CD4-positive, alpha-beta T cell (primary cell): ENCODE results near the gene CSNK2B. TPM values are rescaled to one million over a fixed set of nuclear protein-coding genes. Genes with fewer than 3 reads are reported as not detected.

Experiments
- ATAC-seq: fragments of 200-7000 bp; cut with Tn5 transposase; one replicate; pipeline ENCODE4 v1.10.0; 2022; ENCODE audit warnings: mild to moderate bottlenecking; ENCODE audit not compliant: poor library complexity
- CTCF ChIA-PET: fragments of 350-600 bp; sonication (Branson Sonifier 250); formaldehyde crosslinking; loops from one replicate; lab custom pipeline; 2021; ENCODE audit warnings: antibody characterized with exemption, inconsistent platforms; lab: Charles Lee
- POLR2A ChIA-PET: fragments of 350-600 bp; sonication (Branson Sonifier 250); formaldehyde crosslinking; loops from one replicate; lab custom pipeline; 2021; ENCODE audit warnings: antibody characterized with exemption, inconsistent platforms; lab: Charles Lee
- DNase-seq, 14 experiments: peaks; one replicate each; pipeline ENCODE4 v3.0.0-alpha.2; 2013 to 2020; ENCODE audit warnings: mixed read lengths in 2 of 14
- H3K27ac ChIP-seq, 2 donors: one replicate each; pipeline versions ENCODE4 v1.5.1 to v1.7.0; 2013; ENCODE audit warnings: low read length in 2 of 2, low read depth in 1 of 2, mild to moderate bottlenecking in 1 of 2
- H3K27me3 ChIP-seq, 2 experiments: 1 replicate in 1 of 2; 2 replicates in 1 of 2; pipeline versions ENCODE4 v1.6.1 to v1.7.0; 2013; ENCODE audit warnings: low read length in 2 of 2, control low read depth in 1 of 2, mild to moderate bottlenecking in 1 of 2, moderate library complexity in 1 of 2; ENCODE audit not compliant: insufficient read depth in 2 of 2, control insufficient read depth in 1 of 2
- H3K36me3 ChIP-seq: one replicate; pipeline ENCODE4 v1.6.1; 2013; ENCODE audit warnings: low read length, control low read depth; ENCODE audit not compliant: insufficient read depth
- H3K4me1 ChIP-seq: one replicate; pipeline ENCODE4 v1.6.1; 2013; ENCODE audit warnings: low read length, control low read depth; ENCODE audit not compliant: insufficient read depth
- H3K4me3 ChIP-seq: one replicate; pipeline ENCODE4 v1.5.1; 2013; ENCODE audit warnings: mild to moderate bottlenecking, low read length, moderate library complexity
- H3K9me3 ChIP-seq, 2 experiments: 1 replicate in 1 of 2; 2 replicates in 1 of 2; pipeline versions ENCODE4 v1.6.1 to v1.7.0; 2013; ENCODE audit warnings: low read length in 2 of 2, mild to moderate bottlenecking in 2 of 2, control low read depth in 1 of 2, moderate library complexity in 1 of 2; ENCODE audit not compliant: control insufficient read depth in 1 of 2, insufficient read depth in 1 of 2
- H3K27ac Mint-ChIP-seq: one replicate; pipeline ENCODE4 v1.8.0; 2020; ENCODE audit warnings: mixed read lengths
- H3K27me3 Mint-ChIP-seq: one replicate; pipeline ENCODE4 v1.8.0; 2021; ENCODE audit warnings: mixed read lengths
- H3K36me3 Mint-ChIP-seq: one replicate; pipeline ENCODE4 v1.8.0; 2021; ENCODE audit warnings: low read depth, mixed read lengths
- H3K4me1 Mint-ChIP-seq: one replicate; pipeline ENCODE4 v1.8.0; 2021; ENCODE audit warnings: low read depth, mixed read lengths
- H3K4me3 Mint-ChIP-seq: one replicate; pipeline ENCODE4 v1.8.0; 2020; ENCODE audit warnings: mild to moderate bottlenecking, mixed read lengths
- H3K9me3 Mint-ChIP-seq: one replicate; pipeline ENCODE4 v1.8.0; 2020; ENCODE audit warnings: mixed read lengths
- CTCF ChIP-seq: fragments of 200-600 bp; IDR thresholded peaks from one replicate; pipeline ENCODE4 v1.8.0; 2022; ENCODE audit warnings: antibody characterized with exemption, mild to moderate bottlenecking
- intact Hi-C, 2 experiments: fragments of 100-400 bp; cut with DNase I in 1 of 2; cut with micrococcal nuclease in 1 of 2; formaldehyde crosslinking; loops; one replicate each; pipeline versions ENCODE4 v1.15.1 to v1.9.0; 2023 to 2025; cut with DNase I, micrococcal nuclease
- total RNA-seq, 174 experiments: library from RNA in 2 of 174; stranded (reverse) in 2 of 174; gene quantifications; one replicate each; pipeline ENCODE4 v1.2.3 and lab custom pipeline; 2021 to 2026

CSNK2B gene
- total RNA-seq, 2 experiments from 2014 or later, result 88.0 to 92.6 TPM

GRCh38 chr6:31701666-31702404 lies 36.0 kb downstream of the CSNK2B start:
- ATAC-seq (no peak), DNase-seq (peak in 1 of 14 experiments; percentile 16)
- Histone ChIP-seq H3K4me1 (peaks cover 35% of the 10 kb centered on the region), H3K27me3 (no peaks in the 10 kb centered on the region), H3K4me3 (peak overlapping the region; percentile 67), H3K9me3 (no peaks in the 10 kb centered on the region), H3K36me3 (peaks cover 26% of the 10 kb centered on the region), H3K27ac (peak overlapping the region in 1 of 2 donors; percentile 98)
- Mint-ChIP-seq H3K36me3 (peaks cover 45% of the 10 kb centered on the region), H3K27me3 (no peaks in the 10 kb centered on the region), H3K27ac (peak overlapping the region; percentile 94), H3K4me3 (peak overlapping the region; percentile 94), H3K9me3 (no peaks in the 10 kb centered on the region), H3K4me1 (peaks cover 44% of the 10 kb centered on the region)
- TF ChIP-seq CTCF, result no peak
- ChIA-PET CTCF (interaction anchor here (1.1 to 1.7 kb wide), 3 partner anchors 21 to 39 kb away, joined by 3 to 10 read pairs (median 3); partner anchors contain the start of gene LY6G5C), POLR2A (interaction anchor here (1.7 to 2.2 kb wide), 7 partner anchors 37 to 161 kb away, joined by 8 to 22 read pairs (median 14); partner anchors contain the start of genes BAG6, CSNK2B, DDX39B and GPANK1)
- intact Hi-C loops, result loop anchor here (2.0 to 5.0 kb wide), 3 partner anchors 35 to 37 kb away; partner anchors contain the start of genes CLIC1 (in 1 of the 2) and GPANK1 (in 1 of the 2)

- CTCF ChIA-PET, result interaction anchor here (1.1 to 1.5 kb wide), 2 partner anchors 21 to 39 kb away, joined by 3 to 10 read pairs; partner anchors contain the start of gene LY6G5C
- Mint-ChIP-seq H3K9me3 (no peaks in the 10 kb centered on the region), H3K4me3 (peak overlapping the region; percentile 94), H3K27ac (peak overlapping the region; percentile 94), H3K27me3 (no peaks in the 10 kb centered on the region), H3K36me3 (peaks cover 40% of the 10 kb centered on the region), H3K4me1 (peaks cover 39% of the 10 kb centered on the region)
- peaks cover 20% of the 10 kb centered on the region for H3K36me3 ChIP-seq
- intact Hi-C loops, result loop anchor here (2.0 to 5.0 kb wide), 3 partner anchors 35 to 38 kb away; partner anchors contain the start of genes CLIC1 (in 1 of the 2) and GPANK1 (in 1 of the 2)
- peak; percentile 7 for ATAC-seq
- H3K4me3 ChIP-seq, result peak overlapping the region; percentile 67
- no peak for DNase-seq
- POLR2A ChIA-PET, result interaction anchor here (0.6 to 2.6 kb wide), 20 partner anchors 9 to 1160 kb away, joined by 3 to 22 read pairs (median 8); partner anchors contain the start of genes BAG6, CSNK2B, DDAH2 and DDX39B
- peak overlapping the region; percentile 95 to 98 for H3K27ac ChIP-seq
- H3K4me1 ChIP-seq, result peaks cover 35% of the 10 kb centered on the region
- no peak for TF ChIP-seq CTCF
- no peaks in the 10 kb centered on the region for H3K27me3 ChIP-seq
- H3K9me3 ChIP-seq, result no peaks in the 10 kb centered on the region
These were observed 36.5 kb downstream of the CSNK2B start for GRCh38 chr6:31702405-31702818.
